ENCODE measurements around the gene MEX3D.
A peak's percentile ranks its signal among the peaks of the same experiment; 100 is the strongest.
"Not testable (repeated sequence)": the region's sequence is repeated elsewhere in the genome, so short reads cannot be mapped to it uniquely, and the experiment has no call there.

MEX3D gene

GRCh38 chr19:1571358-1571757, 3.2 kb upstream of the MEX3D start:
- DNase-seq (ENCODE audit: low read depth) = no peak

- DNase-seq (ENCODE audit: low read depth) = no peak
Measured at GRCh38 chr19:1570836-1571235, 2.7 kb upstream of the MEX3D start.

- no peak for DNase-seq (ENCODE audit: low read depth)
Measured at GRCh38 chr19:1569997-1570396, 1.9 kb upstream of the MEX3D start.

- DNase-seq (ENCODE audit: low read depth) = no peak
Measured at GRCh38 chr19:1567848-1568227, 287 bp downstream of the MEX3D start.

- peak; percentile 24 for DNase-seq (ENCODE audit: low read depth)
Measured at GRCh38 chr19:1567116-1567847, 843 bp downstream of the MEX3D start.

- peak; percentile 77 for DNase-seq (ENCODE audit: low read depth)
Measured at GRCh38 chr19:1566392-1567115, 1.6 kb downstream of the MEX3D start.

GRCh38 chr19:1563251-1563650, 4.9 kb downstream of the MEX3D start:
- no peak for DNase-seq (ENCODE audit: low read depth)

GRCh38 chr19:1561236-1561842, 6.8 kb downstream of the MEX3D start:
- no peak for DNase-seq (ENCODE audit: low read depth)

GRCh38 chr19:1560286-1560882, 7.7 kb downstream of the MEX3D start:
- DNase-seq (ENCODE audit: low read depth) = no peak

- DNase-seq (ENCODE audit: low read depth) = no peak
Measured at GRCh38 chr19:1558552-1558951, 9.6 kb downstream of the MEX3D start.

- no peak for DNase-seq (ENCODE audit: low read depth)
Measured at GRCh38 chr19:1556390-1557070, 11.6 kb downstream of the MEX3D start.

GRCh38 chr19:1555487-1556389, 12.4 kb downstream of the MEX3D start:
- DNase-seq (ENCODE audit: low read depth) = no peak

- DNase-seq (ENCODE audit: low read depth) = no peak
Measured at GRCh38 chr19:1554968-1555367, 13.2 kb downstream of the MEX3D start.

GRCh38 chr19:1553415-1553814, 14.7 kb downstream of the MEX3D start:
- no peak for DNase-seq (ENCODE audit: low read depth)

GRCh38 chr19:1551068-1552040, 16.8 kb downstream of the MEX3D start:
- DNase-seq (ENCODE audit: low read depth) = no peak

- no peak for DNase-seq (ENCODE audit: low read depth)
Measured at GRCh38 chr19:1549332-1549945, 18.7 kb downstream of the MEX3D start.

GRCh38 chr19:1540365-1540925, 27.7 kb downstream of the MEX3D start:
- no peak for DNase-seq (ENCODE audit: low read depth)

GRCh38 chr19:1539749-1540148, 28.4 kb downstream of the MEX3D start:
- not testable (repeated sequence) for DNase-seq (ENCODE audit: low read depth)

GRCh38 chr19:1538978-1539377, 29.1 kb downstream of the MEX3D start:
- no peak for DNase-seq (ENCODE audit: low read depth)

Measured in amniotic epithelial cell (primary cell).